22Rv1 (cell line): ENCODE results near the gene ABL1.

Experiments used
- ZFX ChIP-seq: fragments of 450-650 bp; IDR thresholded peaks from 2 replicates; pipeline ENCODE4 v1.6.1; 2017; ENCODE audit warnings: antibody characterized with exemption, borderline replicate concordance
- TF ChIP-seq, protein P1 (sequence below): fragments of 450-650 bp; IDR thresholded peaks from 2 replicates; pipeline ENCODE4 v1.5.1; 2017; ENCODE audit warnings: mild to moderate bottlenecking

- TF ChIP-seq, protein P1, sequence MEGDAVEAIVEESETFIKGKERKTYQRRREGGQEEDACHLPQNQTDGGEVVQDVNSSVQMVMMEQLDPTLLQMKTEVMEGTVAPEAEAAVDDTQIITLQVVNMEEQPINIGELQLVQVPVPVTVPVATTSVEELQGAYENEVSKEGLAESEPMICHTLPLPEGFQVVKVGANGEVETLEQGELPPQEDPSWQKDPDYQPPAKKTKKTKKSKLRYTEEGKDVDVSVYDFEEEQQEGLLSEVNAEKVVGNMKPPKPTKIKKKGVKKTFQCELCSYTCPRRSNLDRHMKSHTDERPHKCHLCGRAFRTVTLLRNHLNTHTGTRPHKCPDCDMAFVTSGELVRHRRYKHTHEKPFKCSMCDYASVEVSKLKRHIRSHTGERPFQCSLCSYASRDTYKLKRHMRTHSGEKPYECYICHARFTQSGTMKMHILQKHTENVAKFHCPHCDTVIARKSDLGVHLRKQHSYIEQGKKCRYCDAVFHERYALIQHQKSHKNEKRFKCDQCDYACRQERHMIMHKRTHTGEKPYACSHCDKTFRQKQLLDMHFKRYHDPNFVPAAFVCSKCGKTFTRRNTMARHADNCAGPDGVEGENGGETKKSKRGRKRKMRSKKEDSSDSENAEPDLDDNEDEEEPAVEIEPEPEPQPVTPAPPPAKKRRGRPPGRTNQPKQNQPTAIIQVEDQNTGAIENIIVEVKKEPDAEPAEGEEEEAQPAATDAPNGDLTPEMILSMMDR, result no peak
- no peak for TF ChIP-seq ZFX
These were observed 30.9 kb downstream of the ABL1 start for GRCh38 chr9:130865921-130866320.
